ENCODE results near the gene PEX7. TPM values are rescaled to one million over a fixed set of nuclear protein-coding genes. Genes with fewer than 3 reads are reported as not detected.
"Not testable (repeated sequence)": the region's sequence is repeated elsewhere in the genome, so short reads cannot be mapped to it uniquely, and the experiment has no call there.

PEX7 gene
- total RNA-seq, 5 donors from 2014 or later (not counting 1 experiment from before 2014, with no cell fraction given), result 4.3 to 5.5 (median 4.9) TPM

DNA sequence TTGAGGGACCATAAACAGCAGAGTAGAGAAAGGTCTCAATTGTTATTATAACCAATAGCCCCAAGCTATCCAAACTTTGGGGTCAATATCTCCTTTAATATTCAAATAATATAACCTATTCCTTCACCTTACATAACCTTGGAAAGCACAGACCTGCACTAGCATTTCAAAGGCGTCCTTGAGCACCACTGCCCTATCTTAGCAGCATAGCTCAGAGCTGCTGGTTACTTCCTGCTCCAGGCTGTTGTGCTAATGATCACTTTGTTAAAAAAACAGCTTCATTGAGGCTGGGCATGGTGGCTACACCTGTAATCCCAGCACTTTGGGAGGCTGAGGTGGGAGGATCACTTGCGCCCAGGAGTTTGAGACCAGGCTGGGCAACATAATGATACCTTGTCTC, 110.2 kb downstream of the PEX7 start:
- ATAC-seq (replicated peaks in 1 of 4) (no peak), DNase-seq (no peak)
- H3K4me3 ChIP-seq (ENCODE audit: control insufficient read depth in 1 of 2, extremely low read depth in 1 of 2, low read length in 1 of 2), result no peak overlapping the region
- no peak overlapping the region for H3K27ac ChIP-seq (ENCODE audit: low read length)
- Mint-ChIP-seq H3K9me3 (no peaks in the 10 kb centered on the region), H3K4me3 (no peak overlapping the region), H3K27ac (no peak overlapping the region), H3K4me1 (no peaks in the 10 kb centered on the region), H3K36me3 (no peaks in the 10 kb centered on the region), H3K27me3 (peaks cover 50 to 53% of the 10 kb centered on the region in 2 donors)
- no peaks in the 10 kb centered on the region for H3K9me3 ChIP-seq
- no peaks in the 10 kb centered on the region for H3K36me3 ChIP-seq (ENCODE audit: control insufficient read depth in 2 of 2, extremely low read depth in 1 of 2, insufficient read depth in 1 of 2, low read length in 1 of 2)
- POLR2A ChIA-PET, result no interaction called here
- 100% methylated on average over 1 of the region's 2 CpGs for WGBS (ENCODE audit: insufficient coverage)
- CTCF ChIA-PET, result interaction anchor here in 1 of 2 donors (0.6 kb wide), 1 partner anchor 268 kb away, joined by 3 read pairs; no protein-coding TSS in a partner anchor
- H3K4me1 ChIP-seq (ENCODE audit: control insufficient read depth in 1 of 2, extremely low read depth in 1 of 2, insufficient read depth in 2 of 2, low read length in 2 of 2), result no peaks in the 10 kb centered on the region
- peaks cover 4 to 9% of the 10 kb centered on the region in 2 experiments for H3K27me3 ChIP-seq (replicated peaks in 1 of 2; ENCODE audit: control insufficient read depth in 2 of 2, extremely low read depth in 1 of 2, insufficient read depth in 2 of 2, low read length in 1 of 2)

DNA sequence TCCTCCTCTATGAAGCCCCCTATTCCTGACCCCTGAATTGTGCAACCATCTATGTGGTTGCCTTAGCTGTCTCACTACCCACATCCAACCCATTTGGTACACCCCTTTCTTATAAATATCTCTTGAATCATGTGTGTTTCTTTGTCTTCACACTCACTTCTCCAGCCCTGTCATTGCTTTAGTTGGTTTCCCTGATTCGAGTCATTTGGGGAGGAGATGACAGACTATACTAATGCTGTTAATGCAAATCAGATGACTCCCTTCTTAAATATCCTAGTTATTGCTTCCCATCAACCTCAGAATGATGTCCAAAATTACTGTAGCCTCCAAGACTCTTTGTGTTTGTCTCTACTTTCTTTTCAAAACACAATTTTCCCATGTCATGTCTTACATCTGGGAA, 122.7 kb downstream of the PEX7 start:
- ChIA-PET CTCF (no interaction called here), POLR2A (no interaction called here)
- H3K27ac Mint-ChIP-seq, result no peak overlapping the region
- no peaks in the 10 kb centered on the region for H3K4me1 Mint-ChIP-seq
- no peak overlapping the region for H3K4me3 ChIP-seq (ENCODE audit: control insufficient read depth in 1 of 2, extremely low read depth in 1 of 2, low read length in 1 of 2)
- no peaks in the 10 kb centered on the region for H3K36me3 ChIP-seq (ENCODE audit: control insufficient read depth in 2 of 2, extremely low read depth in 1 of 2, insufficient read depth in 1 of 2, low read length in 1 of 2)
- H3K36me3 Mint-ChIP-seq, result peaks cover 3% of the 10 kb centered on the region
- ATAC-seq (replicated peaks in 1 of 4) (no peak), DNase-seq (no peak)
- peaks cover 9 to 17% of the 10 kb centered on the region in 2 donors for H3K27me3 Mint-ChIP-seq
- H3K9me3 Mint-ChIP-seq, result peaks cover 8 to 11% (median 9%) of the 10 kb centered on the region in 3 donors
- H3K9me3 ChIP-seq, result no peaks in the 10 kb centered on the region
- no peaks in the 10 kb centered on the region for H3K4me1 ChIP-seq (ENCODE audit: control insufficient read depth in 1 of 2, extremely low read depth in 1 of 2, insufficient read depth in 2 of 2, low read length in 2 of 2)
- no peak overlapping the region for H3K4me3 Mint-ChIP-seq
- H3K27ac ChIP-seq (ENCODE audit: low read length), result no peak overlapping the region
- WGBS (ENCODE audit: insufficient coverage), result no CpG with 5 or more reads among the region's 1 CpG
- H3K27me3 ChIP-seq (replicated peaks in 1 of 2; ENCODE audit: control insufficient read depth in 2 of 2, extremely low read depth in 1 of 2, insufficient read depth in 2 of 2, low read length in 1 of 2), result peaks cover 0 to 3% of the 10 kb centered on the region in 2 experiments

DNA sequence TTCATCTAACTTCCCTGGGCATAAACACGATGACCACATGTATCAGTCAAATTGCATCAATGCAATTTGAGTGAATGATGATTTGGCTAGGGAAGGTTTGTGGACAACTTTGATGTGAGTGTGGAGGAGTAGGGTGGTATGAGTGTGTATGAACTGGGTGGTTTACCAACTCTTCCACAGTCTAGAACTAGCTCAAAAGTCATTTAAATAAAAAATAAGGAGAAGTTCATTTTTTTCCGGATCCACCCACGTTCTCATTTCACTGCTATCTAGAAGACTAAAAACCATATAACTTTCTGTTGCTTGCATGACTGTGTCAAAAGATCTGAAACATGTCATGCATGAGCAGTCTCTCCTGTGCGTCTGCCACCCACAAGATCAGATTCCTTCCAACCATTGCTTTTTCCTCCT, 123.3 kb downstream of the PEX7 start:
- ATAC-seq (replicated peaks in 1 of 4), result no peak
- CTCF ChIA-PET, result no interaction called here

DNA sequence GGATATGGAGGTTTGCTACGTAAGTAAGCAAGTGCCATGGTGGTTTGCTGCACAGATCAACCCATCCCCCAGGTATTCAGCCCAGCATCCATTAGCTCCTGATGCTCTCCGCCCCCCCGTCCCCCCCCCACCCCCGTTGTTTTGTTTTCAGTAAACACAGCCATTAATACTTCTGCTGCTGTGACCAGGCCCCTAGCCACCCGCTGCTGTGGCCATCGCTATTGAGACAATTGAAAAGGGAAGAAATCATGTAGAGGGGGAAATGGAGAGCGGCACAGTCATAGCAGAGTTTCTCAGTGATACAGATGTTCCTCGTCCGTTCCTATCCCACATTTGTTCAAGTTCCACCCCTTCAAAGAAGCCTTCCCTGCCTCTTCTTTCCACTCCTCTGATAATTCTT, 124.6 kb downstream of the PEX7 start:
- Mint-ChIP-seq H3K4me1 (no peaks in the 10 kb centered on the region), H3K36me3 (peaks cover 3% of the 10 kb centered on the region), H3K4me3 (no peak overlapping the region), H3K9me3 (peaks cover 2 to 3% (median 3%) of the 10 kb centered on the region in 3 donors), H3K27me3 (peaks cover 9 to 17% of the 10 kb centered on the region in 2 donors), H3K27ac (no peak overlapping the region)
- WGBS (ENCODE audit: insufficient coverage), result no CpG with 5 or more reads among the region's 9 CpGs
- Histone ChIP-seq H3K27me3 (replicated peaks in 1 of 2; ENCODE audit: control insufficient read depth in 2 of 2, extremely low read depth in 1 of 2, insufficient read depth in 2 of 2, low read length in 1 of 2) (peaks cover 0 to 3% of the 10 kb centered on the region in 2 experiments), H3K9me3 (no peaks in the 10 kb centered on the region), H3K4me1 (ENCODE audit: control insufficient read depth in 1 of 2, extremely low read depth in 1 of 2, insufficient read depth in 2 of 2, low read length in 2 of 2) (no peaks in the 10 kb centered on the region), H3K4me3 (ENCODE audit: control insufficient read depth in 1 of 2, extremely low read depth in 1 of 2, low read length in 1 of 2) (no peak overlapping the region), H3K27ac (ENCODE audit: low read length) (no peak overlapping the region), H3K36me3 (ENCODE audit: control insufficient read depth in 2 of 2, extremely low read depth in 1 of 2, insufficient read depth in 1 of 2, low read length in 1 of 2) (no peaks in the 10 kb centered on the region)
- CTCF ChIA-PET, result no interaction called here
- POLR2A ChIA-PET, result no interaction called here
- ATAC-seq (replicated peaks in 1 of 4) (no peak), DNase-seq (no peak)

More for the DNA sequence above, 123.3 kb downstream of the PEX7 start:
- Histone ChIP-seq H3K4me1 (ENCODE audit: control insufficient read depth in 1 of 2, extremely low read depth in 1 of 2, insufficient read depth in 2 of 2, low read length in 2 of 2) (no peaks in the 10 kb centered on the region), H3K27me3 (replicated peaks in 1 of 2; ENCODE audit: control insufficient read depth in 2 of 2, extremely low read depth in 1 of 2, insufficient read depth in 2 of 2, low read length in 1 of 2) (peaks cover 0 to 3% of the 10 kb centered on the region in 2 experiments), H3K27ac (ENCODE audit: low read length) (no peak overlapping the region), H3K4me3 (ENCODE audit: control insufficient read depth in 1 of 2, extremely low read depth in 1 of 2, low read length in 1 of 2) (no peak overlapping the region), H3K9me3 (no peaks in the 10 kb centered on the region), H3K36me3 (ENCODE audit: control insufficient read depth in 2 of 2, extremely low read depth in 1 of 2, insufficient read depth in 1 of 2, low read length in 1 of 2) (no peaks in the 10 kb centered on the region)
- POLR2A ChIA-PET, result no interaction called here
- no peaks in the 10 kb centered on the region for H3K4me1 Mint-ChIP-seq
- WGBS (ENCODE audit: insufficient coverage), result 56% methylated on average over 2 of the region's 4 CpGs
- no peak overlapping the region for H3K4me3 Mint-ChIP-seq
- no peak for DNase-seq
- H3K27ac Mint-ChIP-seq, result no peak overlapping the region
- peaks cover 9 to 17% of the 10 kb centered on the region in 2 donors for H3K27me3 Mint-ChIP-seq
- peaks cover 3% of the 10 kb centered on the region for H3K36me3 Mint-ChIP-seq
- peaks cover 8 to 11% (median 9%) of the 10 kb centered on the region in 3 donors for H3K9me3 Mint-ChIP-seq

DNA sequence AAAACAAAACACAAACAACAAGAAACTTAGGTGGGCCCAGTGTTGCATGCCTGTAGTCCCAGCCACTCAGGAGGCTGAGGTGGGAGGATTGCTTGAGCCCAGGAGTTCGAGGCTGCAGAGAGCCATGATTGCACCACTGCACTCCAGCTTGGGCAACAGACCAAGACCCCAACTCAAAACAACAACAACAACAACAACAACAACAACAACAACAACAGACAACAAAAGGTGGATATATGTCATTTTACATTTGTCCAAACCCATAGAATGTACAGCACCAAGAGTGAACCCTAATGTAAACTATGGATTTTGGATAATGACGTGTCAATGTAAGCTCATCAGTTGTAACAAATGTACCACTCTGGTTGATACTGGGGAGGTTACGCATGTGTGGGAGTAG, 127.6 kb downstream of the PEX7 start:
- H3K27ac ChIP-seq (ENCODE audit: low read length); H3K9me3 Mint-ChIP-seq; H3K4me3 Mint-ChIP-seq; H3K9me3 ChIP-seq; H3K4me1 ChIP-seq (ENCODE audit: control insufficient read depth in 1 of 2, extremely low read depth in 1 of 2, insufficient read depth in 2 of 2, low read length in 2 of 2); H3K36me3 Mint-ChIP-seq; POLR2A ChIA-PET; DNase-seq; H3K4me3 ChIP-seq (ENCODE audit: control insufficient read depth in 1 of 2, extremely low read depth in 1 of 2, low read length in 1 of 2); ATAC-seq (replicated peaks in 1 of 4); H3K4me1 Mint-ChIP-seq; H3K27me3 ChIP-seq (replicated peaks in 1 of 2; ENCODE audit: control insufficient read depth in 2 of 2, extremely low read depth in 1 of 2, insufficient read depth in 2 of 2, low read length in 1 of 2); CTCF ChIA-PET; H3K27ac Mint-ChIP-seq; H3K36me3 ChIP-seq (ENCODE audit: control insufficient read depth in 2 of 2, extremely low read depth in 1 of 2, insufficient read depth in 1 of 2, low read length in 1 of 2): not testable (repeated sequence)
- WGBS (ENCODE audit: insufficient coverage), result no CpG with 5 or more reads among the region's 3 CpGs
- peaks cover 6 to 14% of the 10 kb centered on the region in 2 donors for H3K27me3 Mint-ChIP-seq

DNA sequence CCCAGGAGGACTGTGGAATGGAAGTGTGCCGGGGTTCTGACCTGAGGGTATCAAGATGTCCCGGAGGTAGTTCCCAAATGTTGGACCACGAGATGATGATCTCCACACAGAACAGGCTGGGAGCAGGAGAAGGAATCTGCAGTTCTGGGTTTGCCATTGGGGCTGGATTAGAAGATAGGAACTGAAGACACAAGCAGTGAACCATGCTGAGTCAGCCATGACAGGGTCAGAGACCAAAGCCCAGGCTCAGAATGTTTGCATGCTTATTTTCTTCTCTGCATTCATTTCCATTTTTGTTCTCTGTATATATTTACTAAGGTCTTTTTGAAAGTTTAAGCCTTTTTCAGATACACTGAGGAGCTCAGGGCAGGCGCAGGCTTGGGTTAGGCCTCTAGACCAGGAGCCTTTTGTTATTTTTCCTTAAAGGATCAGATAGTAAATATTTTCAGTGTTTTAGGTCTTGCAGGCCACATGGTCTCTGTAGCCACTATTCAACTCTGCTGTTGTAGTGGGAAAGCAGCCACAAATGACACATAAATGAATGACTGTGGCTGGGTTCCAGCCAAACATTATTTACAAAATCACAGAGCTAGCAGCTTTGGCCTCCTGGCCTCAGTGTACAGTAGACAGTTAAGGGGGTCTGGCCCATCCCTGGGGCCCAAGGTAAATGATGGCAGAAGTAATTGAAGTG, 128.2 kb downstream of the PEX7 start:
- no peaks in the 10 kb centered on the region for H3K4me1 ChIP-seq (ENCODE audit: control insufficient read depth in 1 of 2, extremely low read depth in 1 of 2, insufficient read depth in 2 of 2, low read length in 2 of 2)
- H3K4me3 ChIP-seq (ENCODE audit: control insufficient read depth in 1 of 2, extremely low read depth in 1 of 2, low read length in 1 of 2), result no peak overlapping the region
- 72% methylated on average over 3 of the region's 4 CpGs for WGBS (ENCODE audit: insufficient coverage)
- Mint-ChIP-seq H3K27me3 (peaks cover 6 to 14% of the 10 kb centered on the region in 2 donors), H3K36me3 (peaks cover 3% of the 10 kb centered on the region), H3K4me1 (no peaks in the 10 kb centered on the region), H3K9me3 (peaks cover 2 to 3% (median 3%) of the 10 kb centered on the region in 3 donors), H3K4me3 (no peak overlapping the region), H3K27ac (no peak overlapping the region)
- no peaks in the 10 kb centered on the region for H3K36me3 ChIP-seq (ENCODE audit: control insufficient read depth in 2 of 2, extremely low read depth in 1 of 2, insufficient read depth in 1 of 2, low read length in 1 of 2)
- no peaks in the 10 kb centered on the region for H3K9me3 ChIP-seq
- ChIA-PET POLR2A (no interaction called here), CTCF (no interaction called here)
- DNase-seq, result no peak
- ATAC-seq (replicated peaks in 1 of 4), result no peak
- H3K27ac ChIP-seq (ENCODE audit: low read length), result no peak overlapping the region
- H3K27me3 ChIP-seq (replicated peaks in 1 of 2; ENCODE audit: control insufficient read depth in 2 of 2, extremely low read depth in 1 of 2, insufficient read depth in 2 of 2, low read length in 1 of 2), result no peaks in the 10 kb centered on the region
